Measurements from ENCODE around the gene PAQR8. TPM values are rescaled to one million over a fixed set of nuclear protein-coding genes. Genes with fewer than 3 reads are reported as not detected.

PAQR8 gene
- total RNA-seq, 1 experiment from 2014 or later = 3.0 TPM

GRCh38 chr6:52394251-52394666 lies 32.3 kb downstream of the PAQR8 start:
- TF ChIP-seq, protein P1, sequence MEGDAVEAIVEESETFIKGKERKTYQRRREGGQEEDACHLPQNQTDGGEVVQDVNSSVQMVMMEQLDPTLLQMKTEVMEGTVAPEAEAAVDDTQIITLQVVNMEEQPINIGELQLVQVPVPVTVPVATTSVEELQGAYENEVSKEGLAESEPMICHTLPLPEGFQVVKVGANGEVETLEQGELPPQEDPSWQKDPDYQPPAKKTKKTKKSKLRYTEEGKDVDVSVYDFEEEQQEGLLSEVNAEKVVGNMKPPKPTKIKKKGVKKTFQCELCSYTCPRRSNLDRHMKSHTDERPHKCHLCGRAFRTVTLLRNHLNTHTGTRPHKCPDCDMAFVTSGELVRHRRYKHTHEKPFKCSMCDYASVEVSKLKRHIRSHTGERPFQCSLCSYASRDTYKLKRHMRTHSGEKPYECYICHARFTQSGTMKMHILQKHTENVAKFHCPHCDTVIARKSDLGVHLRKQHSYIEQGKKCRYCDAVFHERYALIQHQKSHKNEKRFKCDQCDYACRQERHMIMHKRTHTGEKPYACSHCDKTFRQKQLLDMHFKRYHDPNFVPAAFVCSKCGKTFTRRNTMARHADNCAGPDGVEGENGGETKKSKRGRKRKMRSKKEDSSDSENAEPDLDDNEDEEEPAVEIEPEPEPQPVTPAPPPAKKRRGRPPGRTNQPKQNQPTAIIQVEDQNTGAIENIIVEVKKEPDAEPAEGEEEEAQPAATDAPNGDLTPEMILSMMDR (conservative IDR thresholded peaks at IDR 0.05) = no peak
- Histone ChIP-seq H3K23ac (ENCODE audit: insufficient read length, low read depth, low read length) (no peak overlapping the region), H3K27ac (ENCODE audit: insufficient read length, low read depth, low read length) (no peak overlapping the region), H3K18ac (ENCODE audit: insufficient read length, low read depth, low read length) (no peak overlapping the region), H4K91ac (ENCODE audit: insufficient read length, low read depth, low read length) (no peak overlapping the region), H2AFZ (ENCODE audit: low read length) (no peak overlapping the region), H3K4me1 (ENCODE audit: insufficient read depth, low read length) (no peaks in the 10 kb centered on the region; the same call in 1 of the 2 replicates), H2BK20ac (ENCODE audit: low read depth, low read length, poor library complexity, severe bottlenecking) (no peak overlapping the region), H3K79me1 (ENCODE audit: insufficient read depth, low read depth, low read length, poor library complexity, severe bottlenecking) (no peaks in the 10 kb centered on the region), H2BK5ac (ENCODE audit: insufficient read length, low read length) (no peak overlapping the region), H2BK12ac (ENCODE audit: insufficient read length, low read depth, low read length) (no peak overlapping the region), H2AK5ac (ENCODE audit: insufficient read length, low read length) (no peak overlapping the region), H2BK15ac (ENCODE audit: low read depth, low read length) (no peak overlapping the region), H3K9me3 (ENCODE audit: control insufficient read depth, low read depth, low read length) (no peaks in the 10 kb centered on the region), H3K27me3 (ENCODE audit: insufficient read depth, low read length) (no peaks in the 10 kb centered on the region), H2BK120ac (ENCODE audit: low read depth, low read length, poor library complexity, severe bottlenecking) (no peak overlapping the region), H3K4ac (ENCODE audit: low read depth, low read length) (no peak overlapping the region), H3K14ac (ENCODE audit: insufficient read depth, low read length) (no peak overlapping the region), H4K8ac (replicated peaks; ENCODE audit: insufficient read length, low read depth, low read length) (no peak overlapping the region), H3T11ph (ENCODE audit: low read length) (no peak overlapping the region), H3K79me2 (ENCODE audit: insufficient read depth, low read length) (no peaks in the 10 kb centered on the region), H4K20me1 (ENCODE audit: control insufficient read depth, insufficient read depth, insufficient read length) (no peaks in the 10 kb centered on the region), H3K4me2 (ENCODE audit: insufficient read depth, insufficient read length, low read length) (no peak overlapping the region), H3K9ac (ENCODE audit: extremely low read depth, insufficient read length, low read length) (no peak overlapping the region), H4K5ac (ENCODE audit: insufficient read length, low read depth, low read length) (no peak overlapping the region), H3K23me2 (ENCODE audit: insufficient read length, low read depth, low read length, poor library complexity, severe bottlenecking) (no peaks in the 10 kb centered on the region), H3K56ac (ENCODE audit: insufficient read length, low read depth, low read length) (no peak overlapping the region)
- Mint-ChIP-seq H3K4me3 (no peak overlapping the region), H3K36me3 (ENCODE audit: insufficient read depth in 1 of 3, low read depth in 3 of 3) (no peaks in the 10 kb centered on the region), H3K4me1 (peaks cover 9 to 10% of the 10 kb centered on the region in 2 experiments), H3K27me3 (ENCODE audit: low read depth) (no peaks in the 10 kb centered on the region), H3K9me3 (no peaks in the 10 kb centered on the region; a peak in 1 of 5 replicates), H3K27ac (no peak overlapping the region)
- DNase-seq = no peak
- no CpG with 5 or more reads among the region's 4 CpGs for WGBS (ENCODE audit: extremely low coverage, insufficient read length, low lambda C conversion rate)

All from H9 (cell line).